Inferior parietal cortex (tissue), 1 donor: ENCODE results near the gene TEKT3.

Source experiments
- DNase-seq: peaks from one replicate; pipeline ENCODE4 v3.0.0-alpha.2; 2016; ENCODE audit errors: extremely low spot score

TEKT3 gene

GRCh38 chr17:15266325-15267125, 74.9 kb downstream of the TEKT3 start:
- DNase-seq = no peak

- DNase-seq = no peak
Observed at GRCh38 chr17:15265131-15265530, 76.3 kb downstream of the TEKT3 start, which contains the start of gene PMP22. Gene PMP22 (minus strand): TSS chr17:15265326. CDS start chr17:15260727, 4,599 bp downstream.

- DNase-seq = no peak
Observed at GRCh38 chr17:15264542-15264941, 76.9 kb downstream of the TEKT3 start.

GRCh38 chr17:15263680-15264079, 77.7 kb downstream of the TEKT3 start:
- DNase-seq = no peak

- no peak for DNase-seq
Observed at GRCh38 chr17:15263206-15263579, 78.2 kb downstream of the TEKT3 start.

GRCh38 chr17:15262291-15263205, 78.8 kb downstream of the TEKT3 start:
- peak; percentile 73 for DNase-seq

GRCh38 chr17:15261802-15262290, 79.6 kb downstream of the TEKT3 start:
- peak; percentile 57 for DNase-seq

GRCh38 chr17:15261258-15261801, 80.1 kb downstream of the TEKT3 start:
- no peak for DNase-seq

- DNase-seq = peak; percentile 76
Observed at GRCh38 chr17:15260376-15261257, 80.8 kb downstream of the TEKT3 start.

- DNase-seq = no peak
Observed at GRCh38 chr17:15257796-15258512, 83.4 kb downstream of the TEKT3 start.

GRCh38 chr17:15257258-15257788, 84.1 kb downstream of the TEKT3 start:
- peak; percentile 96 for DNase-seq

GRCh38 chr17:15256689-15257088, 84.7 kb downstream of the TEKT3 start:
- no peak for DNase-seq

- DNase-seq = no peak
Observed at GRCh38 chr17:15255713-15256454, 85.5 kb downstream of the TEKT3 start.
